Lung (tissue), 12 donors: ENCODE measurements around the gene AGPS. TPM values are rescaled to one million over a fixed set of nuclear protein-coding genes. Genes with fewer than 3 reads are reported as not detected.
"Not testable (repeated sequence)": the region's sequence is repeated elsewhere in the genome, so short reads cannot be mapped to it uniquely, and the experiment has no call there.

Source experiments
- ATAC-seq: fragments of 200-7000 bp; cut with Tn5 transposase; one replicate; pipeline ENCODE4 v1.9.1; 2020; ENCODE audit warnings: moderate number of reproducible peaks; ENCODE audit not compliant: insufficient read depth, low FRiP score
- DNase-seq, 3 donors: peaks; one replicate each; pipeline ENCODE4 v3.0.0-alpha.2; 2013 to 2017
- H3K27ac ChIP-seq, 2 donors: one replicate each; pipeline ENCODE4 v1.5.1; 2013; ENCODE audit warnings: mild to moderate bottlenecking in 2 of 2, moderate library complexity in 2 of 2, control low read depth in 1 of 2, inconsistent platforms in 1 of 2, low read depth in 1 of 2, low read length in 1 of 2
- H3K27me3 ChIP-seq, 3 donors: one replicate each; pipeline ENCODE4 v1.5.1; 2013; ENCODE audit warnings: low read length in 2 of 3; ENCODE audit not compliant: control insufficient read depth in 3 of 3, insufficient read depth in 3 of 3
- H3K36me3 ChIP-seq, 4 donors: one replicate each; pipeline ENCODE4 v1.5.1; 2013; ENCODE audit warnings: low read length in 4 of 4, mild to moderate bottlenecking in 1 of 4, moderate library complexity in 1 of 4; ENCODE audit not compliant: control insufficient read depth in 4 of 4, insufficient read depth in 4 of 4
- H3K4me1 ChIP-seq, 5 donors: one replicate each; pipeline ENCODE4 v1.5.1; 2013; ENCODE audit warnings: low read length in 5 of 5, mild to moderate bottlenecking in 2 of 5, moderate library complexity in 1 of 5; ENCODE audit not compliant: control insufficient read depth in 5 of 5, insufficient read depth in 5 of 5
- H3K4me3 ChIP-seq: one replicate; pipeline ENCODE4 v1.5.1; 2013; ENCODE audit warnings: mild to moderate bottlenecking, control low read depth, moderate library complexity
- H3K9ac ChIP-seq, 2 donors: one replicate each; pipeline ENCODE4 v1.5.1; 2013; ENCODE audit warnings: low read length in 2 of 2, control low read depth in 1 of 2; ENCODE audit not compliant: insufficient read depth in 1 of 2
- H3K9me3 ChIP-seq, 4 donors: one replicate each; pipeline ENCODE4 v1.5.1; 2013; ENCODE audit warnings: low read length in 3 of 4, mild to moderate bottlenecking in 1 of 4, moderate library complexity in 1 of 4; ENCODE audit not compliant: control insufficient read depth in 4 of 4, insufficient read depth in 3 of 4
- WGBS, 2 donors: extraction: QIAGEN DNeasy Blood & Tissue Kit; methylation state at CpG; one replicate each; pipeline ENCODE4 v1.1.7; 2013; 5-methylcytosine and 5-hydroxymethylcytosine counted together
- polyA plus RNA-seq, 2 donors: library from polyadenylated mRNA; stranded (reverse); fragments of 200-250 nt; gene quantifications; one replicate each; pipeline ENCODE4 v1.2.1, GENCODE V29; 2013
- total RNA-seq, 2 donors: library from RNA; depleted of rRNA in 1 of 2; stranded (reverse); fragments of >200 nt in 1 of 2; gene quantifications; one replicate each; pipeline ENCODE4 v1.2.1, GENCODE V29; 2014 to 2021
- TF ChIP-seq, protein P1 (sequence below): IDR thresholded peaks from 2 replicates; pipeline ENCODE4 v1.5.1; 2012; ENCODE audit warnings: mild to moderate bottlenecking; ENCODE audit errors: control extremely low read depth, extremely low read depth
- donor health status: control.
- donor health status: control.
- donor health status: Bipolar disorder and iron deficiency.
- donor health status: healthy.
- donor health status: DM: yes; HTN: yes; CAD: no.

Gene AGPS
- total and polyA plus RNA-seq, 4 donors, result 5.2 to 43.9 (median 23.8) TPM

DNA sequence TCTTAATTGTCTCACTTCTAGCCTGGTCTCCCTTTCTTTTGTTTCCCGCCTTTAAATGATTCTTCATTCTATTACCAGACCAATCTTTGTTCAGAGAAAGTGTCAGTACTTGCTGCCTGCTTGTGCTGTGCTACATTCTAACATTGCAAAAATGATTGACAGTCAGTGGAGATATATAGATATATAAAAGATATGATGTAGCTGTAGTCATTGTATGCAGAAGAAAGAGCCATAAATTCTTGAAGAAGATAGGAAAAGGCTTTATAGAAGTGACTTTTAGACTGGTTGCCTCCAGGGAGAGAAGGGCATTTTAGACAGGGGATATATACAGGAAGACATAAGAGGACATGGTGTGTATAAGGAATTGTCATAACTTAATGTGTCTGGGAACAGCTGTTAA, 13.6 kb downstream of the AGPS start:
- Histone ChIP-seq H3K36me3 (no peaks in the 10 kb centered on the region), H3K27me3 (no peaks in the 10 kb centered on the region), H3K9ac (no peak overlapping the region), H3K9me3 (no peaks in the 10 kb centered on the region), H3K4me3 (no peak overlapping the region), H3K27ac (no peak overlapping the region), H3K4me1 (peaks cover 0 to 12% (median 0%) of the 10 kb centered on the region in 5 donors)
- WGBS, 2 donors, result 94 to 97% methylated on average over 1 of the region's 1 CpG
- TF ChIP-seq, protein P1, sequence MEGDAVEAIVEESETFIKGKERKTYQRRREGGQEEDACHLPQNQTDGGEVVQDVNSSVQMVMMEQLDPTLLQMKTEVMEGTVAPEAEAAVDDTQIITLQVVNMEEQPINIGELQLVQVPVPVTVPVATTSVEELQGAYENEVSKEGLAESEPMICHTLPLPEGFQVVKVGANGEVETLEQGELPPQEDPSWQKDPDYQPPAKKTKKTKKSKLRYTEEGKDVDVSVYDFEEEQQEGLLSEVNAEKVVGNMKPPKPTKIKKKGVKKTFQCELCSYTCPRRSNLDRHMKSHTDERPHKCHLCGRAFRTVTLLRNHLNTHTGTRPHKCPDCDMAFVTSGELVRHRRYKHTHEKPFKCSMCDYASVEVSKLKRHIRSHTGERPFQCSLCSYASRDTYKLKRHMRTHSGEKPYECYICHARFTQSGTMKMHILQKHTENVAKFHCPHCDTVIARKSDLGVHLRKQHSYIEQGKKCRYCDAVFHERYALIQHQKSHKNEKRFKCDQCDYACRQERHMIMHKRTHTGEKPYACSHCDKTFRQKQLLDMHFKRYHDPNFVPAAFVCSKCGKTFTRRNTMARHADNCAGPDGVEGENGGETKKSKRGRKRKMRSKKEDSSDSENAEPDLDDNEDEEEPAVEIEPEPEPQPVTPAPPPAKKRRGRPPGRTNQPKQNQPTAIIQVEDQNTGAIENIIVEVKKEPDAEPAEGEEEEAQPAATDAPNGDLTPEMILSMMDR, result no peak
- DNase-seq (no peak), ATAC-seq (no peak)

DNA sequence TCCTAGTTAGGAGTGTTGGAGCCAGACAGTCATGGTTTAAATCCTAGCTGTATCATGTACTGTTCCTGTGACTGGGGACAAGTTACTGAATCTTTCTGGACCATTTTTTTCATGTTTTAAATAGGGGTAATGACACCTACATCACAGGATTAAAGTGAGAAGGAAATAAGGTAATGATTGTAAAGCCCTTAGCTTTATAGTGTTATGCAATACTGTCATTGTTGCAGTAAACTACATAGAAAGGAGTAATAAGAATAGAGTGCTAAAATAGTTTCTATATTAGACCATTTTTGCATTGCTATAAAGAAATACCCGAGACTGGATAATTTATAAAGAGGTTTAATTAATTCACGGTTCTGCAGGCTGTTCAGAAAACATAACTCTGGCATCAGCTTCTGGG, 14.5 kb downstream of the AGPS start:
- no peak for ATAC-seq
- no peak for DNase-seq
- H3K9ac ChIP-seq, result no peak overlapping the region
- H3K27me3 ChIP-seq, result no peaks in the 10 kb centered on the region
- H3K4me3 ChIP-seq, result no peak overlapping the region
- H3K27ac ChIP-seq, result no peak overlapping the region
- 95% methylated on average over 2 of the region's 2 CpGs for WGBS, 2 donors
- H3K4me1 ChIP-seq, result peaks cover 0 to 12% (median 0%) of the 10 kb centered on the region in 5 donors
- H3K9me3 ChIP-seq, result no peaks in the 10 kb centered on the region
- H3K36me3 ChIP-seq, result no peaks in the 10 kb centered on the region
- TF ChIP-seq, protein P1, result no peak

DNA sequence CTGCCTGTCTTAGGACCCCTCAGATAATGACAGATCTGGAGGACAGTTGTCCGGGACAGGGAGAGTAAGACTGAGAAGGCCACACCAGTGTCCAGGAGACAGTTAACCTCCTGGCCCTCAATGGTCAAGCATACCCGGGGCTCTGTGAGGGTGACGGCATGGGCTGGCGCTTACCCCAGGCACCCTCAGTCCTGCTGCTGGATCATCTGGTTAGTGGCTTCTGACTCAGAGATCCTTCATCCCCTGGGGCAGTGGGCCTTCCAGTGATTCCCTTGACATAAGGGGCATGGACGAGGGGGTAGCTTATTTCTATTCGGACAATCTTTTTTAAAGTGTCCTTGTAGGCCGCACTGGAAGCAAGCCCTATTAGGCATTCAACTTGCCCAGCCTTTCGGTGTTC, 18.1 kb downstream of the AGPS start:
- H3K4me3 ChIP-seq, H3K27ac ChIP-seq, H3K36me3 ChIP-seq, ATAC-seq, H3K4me1 ChIP-seq, H3K9me3 ChIP-seq, H3K27me3 ChIP-seq, DNase-seq, H3K9ac ChIP-seq: not testable (repeated sequence)
- 95 to 97% methylated on average over 8 of the region's 8 CpGs for WGBS, 2 donors

DNA sequence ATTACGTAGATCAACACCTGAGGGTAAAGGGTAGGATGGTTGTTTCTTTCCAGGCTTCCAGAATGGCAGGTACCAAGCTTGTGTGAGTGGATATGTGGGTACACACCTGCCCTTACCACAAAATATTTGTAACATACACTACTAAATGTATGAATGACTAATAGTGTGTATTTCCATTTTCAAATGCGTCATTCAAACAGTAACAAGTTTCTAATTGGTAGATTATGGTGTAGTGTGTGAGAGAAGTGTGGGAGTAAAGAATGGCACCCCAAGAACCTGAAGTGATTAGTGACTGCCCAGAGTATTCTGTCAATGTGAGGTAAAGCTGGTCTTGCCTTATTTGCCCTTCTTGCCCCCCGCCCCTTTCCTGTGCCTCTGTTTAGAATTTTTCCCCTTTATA, 21.1 kb downstream of the AGPS start:
- Histone ChIP-seq H3K9ac (no peak overlapping the region), H3K4me1 (peaks cover 0 to 9% (median 0%) of the 10 kb centered on the region in 5 donors), H3K9me3 (no peaks in the 10 kb centered on the region), H3K27me3 (no peaks in the 10 kb centered on the region), H3K27ac (no peak overlapping the region), H3K36me3 (no peaks in the 10 kb centered on the region), H3K4me3 (no peak overlapping the region)
- DNase-seq (no peak), ATAC-seq (no peak)
- 65 to 80% methylated on average over 3 of the region's 3 CpGs for WGBS, 2 donors
- TF ChIP-seq, protein P1, result no peak
